Measurements from ENCODE around the gene AXIN2.

The AXIN2 gene

GRCh38 chr17:65553009-65553645, 8.3 kb downstream of the AXIN2 start:
- no peak for DNase-seq (ENCODE audit: low read depth, low spot score)
- Histone ChIP-seq H3K9ac (ENCODE audit: insufficient read length, low read depth) (no peak overlapping the region), H3K36me3 (ENCODE audit: insufficient read depth, insufficient read length, low read length) (peaks cover 51% of the 10 kb centered on the region), H3K27me3 (ENCODE audit: insufficient read depth, insufficient read length) (no peaks in the 10 kb centered on the region), H3K9me3 (ENCODE audit: insufficient read depth, low read length) (no peaks in the 10 kb centered on the region), H3K4me3 (ENCODE audit: insufficient read length, low read depth) (no peak overlapping the region), H3K4me1 (ENCODE audit: insufficient read depth, insufficient read length) (peaks cover 39% of the 10 kb centered on the region)
- TF ChIP-seq YY1 (IDR thresholded peaks at IDR 0.05; ENCODE audit: insufficient read depth, insufficient read length): no peak
- TF ChIP-seq SUZ12 (IDR thresholded peaks at IDR 0.05; ENCODE audit: extremely low read depth, insufficient read depth, insufficient read length): no peak
- TF ChIP-seq ZNF274 (IDR thresholded peaks at IDR 0.05; ENCODE audit: low read depth, low read length): no peak

GRCh38 chr17:65552214-65552613, 9.2 kb downstream of the AXIN2 start:
- H3K4me3 ChIP-seq (ENCODE audit: insufficient read length, low read depth): no peak overlapping the region
- no peaks in the 10 kb centered on the region for H3K27me3 ChIP-seq (ENCODE audit: insufficient read depth, insufficient read length)
- H3K36me3 ChIP-seq (ENCODE audit: insufficient read depth, insufficient read length, low read length): peaks cover 59% of the 10 kb centered on the region
- H3K9me3 ChIP-seq (ENCODE audit: insufficient read depth, low read length): no peaks in the 10 kb centered on the region
- no peak overlapping the region for H3K9ac ChIP-seq (ENCODE audit: insufficient read length, low read depth)
- TF ChIP-seq ZNF274 (IDR thresholded peaks at IDR 0.05; ENCODE audit: low read depth, low read length): no peak
- TF ChIP-seq SUZ12 (IDR thresholded peaks at IDR 0.05; ENCODE audit: extremely low read depth, insufficient read depth, insufficient read length): no peak
- TF ChIP-seq YY1 (IDR thresholded peaks at IDR 0.05; ENCODE audit: insufficient read depth, insufficient read length): no peak
- peaks cover 31% of the 10 kb centered on the region for H3K4me1 ChIP-seq (ENCODE audit: insufficient read depth, insufficient read length)
- DNase-seq (ENCODE audit: low read depth, low spot score): no peak

GRCh38 chr17:65551267-65552040, 10.0 kb downstream of the AXIN2 start:
- Histone ChIP-seq H3K9me3 (ENCODE audit: insufficient read depth, low read length) (no peaks in the 10 kb centered on the region), H3K36me3 (ENCODE audit: insufficient read depth, insufficient read length, low read length) (peaks cover 67% of the 10 kb centered on the region), H3K4me1 (ENCODE audit: insufficient read depth, insufficient read length) (peaks cover 35% of the 10 kb centered on the region), H3K27me3 (ENCODE audit: insufficient read depth, insufficient read length) (no peaks in the 10 kb centered on the region), H3K9ac (ENCODE audit: insufficient read length, low read depth) (no peak overlapping the region), H3K4me3 (ENCODE audit: insufficient read length, low read depth) (no peak overlapping the region)
- no peak for DNase-seq (ENCODE audit: low read depth, low spot score)
- TF ChIP-seq ZNF274 (IDR thresholded peaks at IDR 0.05; ENCODE audit: low read depth, low read length) (no peak), YY1 (IDR thresholded peaks at IDR 0.05; ENCODE audit: insufficient read depth, insufficient read length) (no peak), SUZ12 (IDR thresholded peaks at IDR 0.05; ENCODE audit: extremely low read depth, insufficient read depth, insufficient read length) (no peak)

GRCh38 chr17:65550758-65551157, 10.7 kb downstream of the AXIN2 start:
- Histone ChIP-seq H3K4me1 (ENCODE audit: insufficient read depth, insufficient read length) (peaks cover 34% of the 10 kb centered on the region), H3K4me3 (ENCODE audit: insufficient read length, low read depth) (peak overlapping the region; percentile 19), H3K9me3 (ENCODE audit: insufficient read depth, low read length) (no peaks in the 10 kb centered on the region), H3K27me3 (ENCODE audit: insufficient read depth, insufficient read length) (no peaks in the 10 kb centered on the region), H3K36me3 (ENCODE audit: insufficient read depth, insufficient read length, low read length) (peaks cover 72% of the 10 kb centered on the region), H3K9ac (ENCODE audit: insufficient read length, low read depth) (no peak overlapping the region)
- TF ChIP-seq SUZ12 (IDR thresholded peaks at IDR 0.05; ENCODE audit: extremely low read depth, insufficient read depth, insufficient read length) (no peak), YY1 (IDR thresholded peaks at IDR 0.05; ENCODE audit: insufficient read depth, insufficient read length) (no peak), ZNF274 (IDR thresholded peaks at IDR 0.05; ENCODE audit: low read depth, low read length) (no peak)
- no peak for DNase-seq (ENCODE audit: low read depth, low spot score)

- TF ChIP-seq YY1 (IDR thresholded peaks at IDR 0.05; ENCODE audit: insufficient read depth, insufficient read length) (no peak), SUZ12 (IDR thresholded peaks at IDR 0.05; ENCODE audit: extremely low read depth, insufficient read depth, insufficient read length) (no peak), ZNF274 (IDR thresholded peaks at IDR 0.05; ENCODE audit: low read depth, low read length) (no peak)
- H3K4me3 ChIP-seq (ENCODE audit: insufficient read length, low read depth): no peak overlapping the region
- H3K9me3 ChIP-seq (ENCODE audit: insufficient read depth, low read length): no peaks in the 10 kb centered on the region
- DNase-seq (ENCODE audit: low read depth, low spot score): no peak
- H3K9ac ChIP-seq (ENCODE audit: insufficient read length, low read depth): no peak overlapping the region
- H3K4me1 ChIP-seq (ENCODE audit: insufficient read depth, insufficient read length): peaks cover 32% of the 10 kb centered on the region
- no peaks in the 10 kb centered on the region for H3K27me3 ChIP-seq (ENCODE audit: insufficient read depth, insufficient read length)
- H3K36me3 ChIP-seq (ENCODE audit: insufficient read depth, insufficient read length, low read length): peaks cover 72% of the 10 kb centered on the region
Observed at GRCh38 chr17:65550075-65550662, 11.3 kb downstream of the AXIN2 start.

- TF ChIP-seq YY1 (IDR thresholded peaks at IDR 0.05; ENCODE audit: insufficient read depth, insufficient read length): no peak
- TF ChIP-seq SUZ12 (IDR thresholded peaks at IDR 0.05; ENCODE audit: extremely low read depth, insufficient read depth, insufficient read length): no peak
- TF ChIP-seq ZNF274 (IDR thresholded peaks at IDR 0.05; ENCODE audit: low read depth, low read length): no peak
- no peak overlapping the region for H3K4me3 ChIP-seq (ENCODE audit: insufficient read length, low read depth)
- no peak overlapping the region for H3K9ac ChIP-seq (ENCODE audit: insufficient read length, low read depth)
- no peak for DNase-seq (ENCODE audit: low read depth, low spot score)
- no peaks in the 10 kb centered on the region for H3K9me3 ChIP-seq (ENCODE audit: insufficient read depth, low read length)
- H3K36me3 ChIP-seq (ENCODE audit: insufficient read depth, insufficient read length, low read length): peaks cover 85% of the 10 kb centered on the region
- peaks cover 25% of the 10 kb centered on the region for H3K4me1 ChIP-seq (ENCODE audit: insufficient read depth, insufficient read length)
- no peaks in the 10 kb centered on the region for H3K27me3 ChIP-seq (ENCODE audit: insufficient read depth, insufficient read length)
Observed at GRCh38 chr17:65548269-65548969, 13.0 kb downstream of the AXIN2 start.

Data from NT2/D1 (cell line).